T-helper 9 cell (primary cell): ENCODE measurements around the gene BTLA.
"Not testable (repeated sequence)": the region's sequence is repeated elsewhere in the genome, so short reads cannot be mapped to it uniquely, and the experiment has no call there.

ENCODE experiments used
- DNase-seq: peaks from one replicate; pipeline ENCODE4 v3.0.0-alpha.2; 2020
- total RNA-seq, 2 donors: gene quantifications; one replicate each; lab custom pipeline; 2026; lab: John Stamatoyannopoulos, UW

Gene BTLA, protein sequence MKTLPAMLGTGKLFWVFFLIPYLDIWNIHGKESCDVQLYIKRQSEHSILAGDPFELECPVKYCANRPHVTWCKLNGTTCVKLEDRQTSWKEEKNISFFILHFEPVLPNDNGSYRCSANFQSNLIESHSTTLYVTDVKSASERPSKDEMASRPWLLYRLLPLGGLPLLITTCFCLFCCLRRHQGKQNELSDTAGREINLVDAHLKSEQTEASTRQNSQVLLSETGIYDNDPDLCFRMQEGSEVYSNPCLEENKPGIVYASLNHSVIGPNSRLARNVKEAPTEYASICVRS
- total RNA-seq: 11.1 to 19.9 reads per million in 2 donors

DNA sequence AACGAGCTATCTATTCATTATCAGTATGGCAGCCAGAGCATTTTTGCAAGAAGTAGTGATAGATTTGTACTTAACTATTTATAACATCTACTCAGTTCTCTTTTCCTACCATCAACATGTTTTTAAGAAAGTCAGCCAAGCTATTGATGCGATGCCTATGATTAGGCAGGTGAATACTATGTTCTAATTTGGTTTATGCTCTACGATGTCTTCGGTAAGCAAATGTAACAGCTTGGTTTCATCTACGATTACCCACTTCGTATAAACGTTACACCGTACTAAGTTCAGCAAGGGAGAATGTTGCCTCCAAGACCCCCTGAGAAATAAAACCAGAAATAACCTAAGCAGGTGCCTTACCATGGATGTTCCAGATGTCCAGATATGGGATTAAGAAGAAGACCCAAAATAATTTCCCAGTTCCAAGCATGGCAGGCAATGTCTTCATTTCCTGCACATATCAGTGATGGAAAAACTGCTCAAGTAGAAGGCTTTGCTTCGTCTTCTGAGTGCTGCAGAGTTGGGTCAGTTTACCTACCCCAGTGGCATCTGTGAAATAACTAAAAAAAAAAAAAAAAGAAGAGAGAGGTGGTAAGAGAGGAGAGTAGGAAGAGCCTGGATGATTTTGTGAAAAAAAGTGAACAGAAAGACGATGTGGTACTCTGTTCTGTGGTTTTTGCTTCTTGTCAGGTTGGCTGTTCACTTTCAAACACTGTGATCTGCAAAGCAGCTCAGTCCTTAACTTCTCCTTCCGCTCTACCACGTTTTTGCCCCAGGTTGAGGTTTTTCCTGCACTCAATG lies at the start of gene BTLA:
Gene BTLA (minus strand): TSS at position 559 of the 798 bp plus-strand sequence. CDS start 114 bp downstream, at position 445.
- DNase-seq: no peak

DNA sequence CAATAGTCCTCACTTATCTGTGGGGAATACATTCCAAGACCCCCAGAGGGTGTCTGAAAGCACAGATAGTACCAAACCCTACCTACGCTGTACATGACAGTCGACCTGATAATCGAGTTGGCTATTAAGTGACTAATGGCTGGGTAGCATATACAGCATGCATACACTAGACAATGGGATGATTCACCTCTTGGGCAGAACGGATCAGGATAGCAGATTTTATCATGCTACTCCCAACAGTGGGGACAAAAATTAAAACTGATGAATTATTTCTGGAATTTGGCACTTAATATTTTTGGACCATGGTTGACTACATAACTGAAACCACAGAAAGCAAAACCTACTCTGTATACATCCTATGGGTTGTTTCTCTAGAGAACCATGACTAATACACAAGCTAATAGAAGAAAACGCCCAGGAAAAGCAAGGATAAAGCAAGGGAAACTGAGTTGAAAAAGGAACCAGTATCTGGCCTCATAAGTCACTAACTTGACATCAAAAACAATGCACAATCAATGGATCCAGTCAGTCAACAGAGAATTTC lies 47.0 kb upstream of the BTLA start:
- no peak for DNase-seq

DNA sequence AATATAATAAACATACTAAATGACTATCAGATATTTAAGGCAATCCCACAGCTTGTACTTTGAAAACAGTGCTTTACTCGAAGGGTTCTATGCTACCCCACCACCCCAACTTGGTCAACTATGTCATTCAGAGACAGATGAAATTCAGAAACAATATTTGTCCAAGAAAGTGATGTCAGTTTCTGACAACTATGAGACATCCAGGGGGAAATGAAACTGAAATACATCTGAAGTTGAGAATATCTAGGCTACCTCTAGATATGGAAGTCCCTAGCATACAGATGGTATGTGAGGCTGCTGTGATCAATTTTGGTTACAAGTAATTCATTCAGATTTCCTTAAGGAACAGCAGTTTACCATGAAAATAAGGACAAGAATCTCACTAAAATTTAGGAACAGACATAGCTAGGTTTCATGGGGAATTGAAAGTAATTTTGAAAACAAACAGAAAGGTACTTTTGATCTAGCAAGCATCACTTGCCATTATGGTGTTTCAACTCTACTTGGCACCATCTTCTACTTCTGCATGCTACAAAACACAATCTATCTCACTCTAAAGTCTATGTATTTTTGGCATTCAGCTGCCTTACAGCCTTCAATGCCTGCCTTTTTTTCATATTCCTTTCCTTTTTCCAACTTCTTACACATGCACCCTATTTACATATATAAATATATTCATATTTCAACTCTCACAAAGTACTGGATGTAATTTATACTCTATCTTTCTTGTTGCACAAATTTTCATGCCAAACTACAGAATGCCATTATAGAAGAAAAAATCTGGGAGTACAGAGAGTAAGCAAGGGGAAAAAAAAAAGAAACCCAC lies 40.8 kb upstream of the BTLA start:
- DNase-seq: no peak

DNA sequence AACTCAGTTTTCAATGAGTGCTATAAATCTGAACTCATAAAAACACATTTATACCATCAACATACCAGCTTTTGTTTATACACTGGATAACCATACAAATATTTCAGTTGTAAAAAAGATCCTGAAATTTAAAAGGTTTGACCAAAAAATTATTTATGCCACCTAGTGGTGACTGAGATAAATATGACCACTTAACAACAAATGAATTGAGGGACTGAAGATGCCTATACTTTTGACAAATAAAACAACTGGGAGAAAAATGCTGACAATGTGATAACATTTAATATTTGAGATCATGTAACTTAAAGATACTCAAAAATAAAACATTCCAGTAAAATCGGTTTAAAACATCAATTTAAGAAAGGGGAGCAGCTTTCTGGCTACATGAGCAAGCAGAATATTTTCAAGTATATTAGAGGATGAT lies 32.1 kb upstream of the BTLA start:
- DNase-seq: no peak

DNA sequence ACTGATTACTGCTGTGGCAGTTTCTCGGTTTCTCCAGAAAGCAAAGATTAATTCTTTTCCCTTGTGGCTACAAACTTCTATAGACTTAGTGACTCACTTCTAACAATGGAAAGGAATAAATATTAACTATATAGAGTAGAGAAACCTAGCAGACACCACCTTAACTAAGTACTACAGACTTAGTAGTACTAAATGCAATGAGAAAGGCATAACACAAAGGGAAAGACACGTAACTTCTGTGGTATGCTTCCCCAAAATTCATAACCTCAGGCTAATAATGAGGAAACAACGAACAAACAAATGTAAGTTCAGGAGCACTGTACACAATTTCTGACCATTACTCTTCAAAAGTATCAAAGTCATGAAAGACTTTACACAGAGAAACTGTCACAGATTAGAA lies 31.3 kb upstream of the BTLA start:
- DNase-seq: no peak

DNA sequence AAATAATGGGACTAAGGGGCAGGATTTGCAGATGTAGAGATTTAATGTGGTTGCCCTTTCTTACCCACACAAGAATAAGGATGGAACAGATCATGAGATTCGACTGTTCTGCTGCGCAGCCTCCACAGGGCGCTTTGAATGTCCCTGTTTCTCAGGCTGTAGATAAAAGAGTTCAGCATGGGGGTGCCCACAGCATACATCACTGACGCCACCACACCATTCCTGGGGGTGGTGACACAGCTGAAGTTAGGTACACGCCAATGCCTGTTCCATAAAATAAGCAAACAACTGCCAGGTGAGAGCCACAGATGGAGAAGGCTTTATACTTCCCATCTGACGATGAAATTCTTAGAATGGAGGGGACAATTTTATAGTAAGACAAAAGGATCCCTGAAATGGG lies 24.9 kb upstream of the BTLA start:
- DNase-seq: not testable (repeated sequence)

DNA sequence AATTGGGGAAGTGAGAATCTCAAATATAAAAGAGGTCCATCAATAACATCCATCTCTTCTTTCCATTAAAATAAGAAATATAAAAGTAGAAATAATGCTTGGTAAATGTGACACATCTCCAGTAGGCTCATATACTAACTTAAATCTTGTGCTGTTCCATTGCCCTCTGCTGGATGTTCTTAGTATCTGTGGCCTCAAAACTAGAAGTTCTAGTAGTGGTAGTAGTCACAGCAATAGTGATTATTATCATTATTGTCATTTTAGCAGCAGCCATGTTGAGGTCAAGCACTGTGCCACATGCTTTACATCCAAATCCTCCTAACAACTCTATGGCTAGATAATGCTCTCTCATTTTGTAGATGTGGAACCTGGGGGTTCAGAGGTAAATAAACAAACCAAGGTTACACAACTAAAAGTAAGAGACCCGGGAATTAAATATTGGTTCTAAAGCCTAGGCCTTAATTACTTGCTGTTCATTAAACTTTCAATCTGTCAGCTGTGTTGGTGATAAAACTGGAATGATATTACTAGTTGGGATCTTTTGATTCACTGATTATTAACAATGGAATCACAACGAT lies 20.2 kb upstream of the BTLA start:
- DNase-seq: no peak

DNA sequence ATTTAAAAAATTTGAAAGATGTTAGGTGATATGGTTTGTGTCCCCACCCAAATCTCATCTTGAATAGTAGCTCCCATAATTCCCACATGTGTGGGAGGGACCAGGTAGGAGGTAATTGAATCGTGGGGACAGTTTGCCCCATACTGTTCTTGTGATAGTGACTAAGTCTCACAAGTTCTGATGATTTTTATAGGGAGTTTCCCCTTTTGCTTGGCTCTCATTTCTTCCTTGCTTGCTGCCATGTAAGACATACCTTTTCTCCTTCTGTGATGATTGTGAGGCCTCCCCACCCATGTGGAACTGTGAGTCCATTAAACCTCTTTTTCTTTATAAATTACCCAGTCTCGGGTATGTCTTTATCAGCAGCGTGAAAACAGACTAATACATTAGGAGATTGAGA lies 19.7 kb upstream of the BTLA start:
- DNase-seq: not testable (repeated sequence)

DNA sequence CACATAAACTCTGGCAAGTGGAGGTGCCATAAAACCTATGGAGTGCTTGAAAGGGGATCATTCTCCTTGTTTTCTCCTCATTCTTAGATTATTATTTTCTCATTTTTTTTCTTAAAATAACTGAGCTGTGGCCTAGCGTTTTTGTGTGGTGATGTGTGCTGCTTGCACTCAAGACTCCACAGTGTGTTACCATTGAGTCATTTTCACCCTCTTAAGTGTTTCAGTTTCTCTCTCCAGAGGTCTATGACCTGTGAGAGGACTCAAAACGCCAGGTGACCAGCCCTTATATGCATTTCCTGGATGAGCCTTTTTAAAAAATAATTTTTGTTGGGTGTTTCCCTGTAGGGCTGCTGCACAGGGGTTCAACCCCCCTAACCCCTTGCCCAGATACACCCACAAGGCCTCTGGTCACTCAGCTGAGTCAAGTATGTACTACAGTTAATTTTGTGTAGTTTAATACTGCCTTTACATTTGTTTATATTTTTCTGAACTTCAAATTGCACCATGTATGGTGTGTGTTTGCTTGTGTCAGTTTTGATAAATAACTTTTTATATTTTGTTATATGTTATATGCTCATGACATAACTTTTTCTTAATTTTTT lies 15.4 kb upstream of the BTLA start:
- no peak for DNase-seq

DNA sequence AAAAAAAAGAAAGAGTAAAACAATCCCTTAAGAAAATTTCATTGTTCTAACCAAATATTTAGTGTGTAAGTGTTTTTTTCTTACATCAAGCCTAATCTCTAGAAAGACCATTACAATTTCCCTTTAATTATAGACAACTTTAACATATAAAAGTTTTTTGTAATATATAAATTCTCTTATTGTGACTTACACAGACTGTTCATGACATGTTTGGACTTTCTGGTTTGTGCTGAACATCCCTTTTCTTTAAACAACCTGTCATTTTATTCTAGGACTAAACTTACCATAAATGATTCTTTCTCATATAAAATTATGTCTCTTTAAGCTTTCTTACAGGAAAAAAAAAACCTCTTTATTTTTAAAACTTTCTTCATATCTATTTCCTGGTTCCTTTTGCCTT lies 13.0 kb upstream of the BTLA start:
- no peak for DNase-seq

DNA sequence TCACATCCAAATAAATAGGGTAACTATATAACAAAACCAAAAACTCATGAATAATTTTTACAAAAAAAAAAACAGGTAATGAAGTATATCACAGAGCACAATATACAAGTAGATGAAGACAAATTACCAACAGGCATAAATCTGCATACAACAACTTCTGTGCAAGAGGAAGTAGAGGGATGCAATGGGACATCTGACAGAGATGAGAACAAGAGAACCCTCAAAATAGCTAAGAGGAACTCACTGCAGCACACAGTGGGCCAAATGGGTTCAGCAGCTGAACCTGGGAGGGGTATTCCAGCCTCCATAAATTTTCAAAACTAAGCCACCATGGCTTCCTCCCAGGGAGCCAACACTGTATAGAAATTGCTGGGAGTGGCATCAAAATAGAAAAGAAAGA lies 9.6 kb upstream of the BTLA start:
- no peak for DNase-seq

DNA sequence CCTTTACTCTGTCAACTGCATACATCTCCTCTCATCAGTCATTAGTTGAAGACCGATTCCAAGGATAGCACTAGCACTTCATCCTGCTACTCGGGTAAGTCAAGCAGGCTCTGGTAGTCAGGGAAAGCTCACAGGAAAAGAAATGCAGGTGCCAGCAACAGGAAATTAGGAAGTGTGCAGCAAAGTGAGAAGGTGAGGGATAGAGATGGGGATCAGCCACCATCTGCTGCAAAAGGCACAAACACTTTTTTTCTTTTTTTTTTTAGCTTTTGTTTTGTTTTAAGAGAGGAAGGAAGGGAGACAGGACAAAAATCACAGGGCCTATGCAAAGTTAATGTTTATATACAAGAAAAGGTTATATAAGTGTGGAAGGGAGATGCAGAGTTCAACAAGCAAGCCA lies 9.0 kb upstream of the BTLA start:
- DNase-seq: no peak

DNA sequence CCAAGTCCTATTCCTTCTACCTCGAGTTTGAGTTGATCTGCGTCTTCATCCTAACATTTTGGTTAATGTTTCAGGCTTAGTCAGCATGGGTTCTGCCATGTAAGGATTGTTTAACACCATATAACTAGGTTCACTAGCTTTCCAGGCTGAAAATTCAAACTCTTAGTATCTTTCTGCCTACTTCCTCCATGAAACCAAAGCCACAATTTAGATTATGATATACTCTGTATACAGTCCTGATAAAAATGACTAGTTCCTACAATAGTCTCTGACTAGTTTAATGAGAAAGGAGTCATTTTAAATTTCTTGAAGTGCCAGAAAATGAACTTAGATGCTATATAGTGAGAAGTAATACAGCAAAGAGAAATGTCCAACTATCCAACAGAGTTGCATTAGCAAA lies 6.6 kb upstream of the BTLA start:
- no peak for DNase-seq

DNA sequence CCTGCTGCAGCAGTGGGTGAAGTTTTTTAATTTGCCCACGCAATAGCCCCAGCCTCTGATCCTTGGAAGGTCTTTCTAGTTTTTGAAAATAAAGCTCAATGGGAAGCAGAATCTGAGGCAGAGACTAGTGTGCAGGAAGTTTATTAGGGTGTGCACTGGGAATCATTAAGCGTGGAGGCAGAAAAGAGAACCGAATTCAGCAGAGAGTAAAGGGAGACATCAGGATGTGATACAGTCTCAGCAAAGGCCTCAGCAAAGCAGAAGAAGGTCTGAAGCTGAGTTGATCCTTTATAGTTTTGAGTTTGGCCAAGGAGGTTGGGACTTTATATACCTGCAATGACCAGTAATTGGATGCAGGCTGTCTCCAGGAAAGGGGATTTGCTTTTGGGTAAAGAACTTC lies 4.9 kb upstream of the BTLA start:
- no peak for DNase-seq

DNA sequence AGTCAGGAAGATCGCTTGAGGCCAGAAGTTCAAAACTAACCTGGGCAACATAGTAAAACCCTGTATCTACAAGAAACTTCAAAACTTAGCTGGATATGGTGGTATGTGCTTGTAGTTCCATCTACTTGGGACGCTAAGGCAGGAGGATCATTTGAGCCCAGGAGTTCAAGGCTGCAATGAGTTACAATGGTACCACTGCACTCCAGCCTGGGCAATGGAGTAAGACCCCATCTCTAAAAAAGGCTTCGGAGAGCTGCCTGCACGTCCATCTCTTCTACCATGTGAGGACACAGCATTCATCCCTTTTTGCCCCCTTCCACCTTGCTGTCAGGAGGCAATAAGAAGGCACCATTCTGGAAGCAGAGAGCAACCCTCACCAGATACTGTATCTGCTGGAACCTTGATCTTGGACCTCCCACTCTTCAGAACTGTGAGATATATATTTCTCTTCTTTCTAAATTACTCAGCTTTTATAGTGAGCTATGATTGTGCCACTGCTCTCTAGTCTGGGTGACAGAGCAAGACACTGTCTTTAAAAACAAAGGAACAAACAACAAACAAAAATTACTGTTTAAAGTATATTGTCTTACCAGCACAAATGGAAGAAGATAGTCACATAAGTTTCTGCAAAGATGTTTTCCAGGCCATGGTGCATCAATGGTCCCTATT lies 4.2 kb upstream of the BTLA start:
- DNase-seq: no peak

DNA sequence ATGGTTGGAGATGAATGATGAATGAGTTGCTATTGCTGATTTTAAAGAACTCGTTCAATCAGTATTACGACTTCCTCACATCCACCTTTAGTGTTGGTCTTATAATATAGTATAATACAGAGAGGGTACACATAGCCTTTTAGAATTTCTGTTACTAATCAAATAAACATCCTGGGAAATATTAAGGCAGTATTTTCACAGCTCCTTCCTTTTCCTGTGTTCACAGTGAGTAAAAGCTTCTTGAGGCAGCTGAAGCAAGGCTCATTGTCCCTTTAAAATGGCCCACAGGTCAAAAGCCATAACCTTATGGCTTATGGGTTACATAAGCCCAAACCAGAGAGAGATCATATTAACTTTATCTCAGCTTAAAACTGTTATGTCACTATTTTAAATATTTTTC lies 1.3 kb upstream of the BTLA start:
- no peak for DNase-seq

DNA sequence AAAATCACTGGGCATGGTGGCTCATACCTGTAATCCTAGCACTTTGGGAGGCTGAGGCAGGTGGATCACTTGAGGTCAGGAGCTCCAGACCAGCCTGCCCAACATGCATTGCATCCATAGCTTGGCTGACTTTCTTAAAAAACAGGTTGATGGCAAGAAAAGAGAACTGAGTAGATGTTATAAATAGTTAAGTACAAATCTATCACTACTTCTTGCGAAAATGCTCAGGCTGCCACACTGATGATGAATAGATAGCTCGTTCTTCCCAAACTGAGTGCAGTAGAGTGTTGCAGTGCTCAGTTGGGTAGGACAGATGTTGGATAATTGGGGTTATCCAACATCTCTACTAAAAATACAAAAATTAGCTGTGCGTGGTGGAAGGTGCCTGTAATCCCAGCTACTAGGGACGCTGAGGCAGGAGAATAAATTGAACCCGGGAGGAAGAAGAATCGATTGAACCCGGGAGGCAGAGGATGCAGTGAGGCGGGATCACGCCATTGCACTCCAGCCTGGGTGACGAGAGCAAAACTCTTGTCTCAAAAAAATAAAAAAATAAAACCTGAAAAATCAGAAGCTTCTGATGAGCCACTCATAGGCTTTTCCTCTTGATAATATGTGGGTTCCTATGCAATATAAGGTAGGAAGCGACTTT lies 1.2 kb downstream of the BTLA start:
- DNase-seq: no peak

DNA sequence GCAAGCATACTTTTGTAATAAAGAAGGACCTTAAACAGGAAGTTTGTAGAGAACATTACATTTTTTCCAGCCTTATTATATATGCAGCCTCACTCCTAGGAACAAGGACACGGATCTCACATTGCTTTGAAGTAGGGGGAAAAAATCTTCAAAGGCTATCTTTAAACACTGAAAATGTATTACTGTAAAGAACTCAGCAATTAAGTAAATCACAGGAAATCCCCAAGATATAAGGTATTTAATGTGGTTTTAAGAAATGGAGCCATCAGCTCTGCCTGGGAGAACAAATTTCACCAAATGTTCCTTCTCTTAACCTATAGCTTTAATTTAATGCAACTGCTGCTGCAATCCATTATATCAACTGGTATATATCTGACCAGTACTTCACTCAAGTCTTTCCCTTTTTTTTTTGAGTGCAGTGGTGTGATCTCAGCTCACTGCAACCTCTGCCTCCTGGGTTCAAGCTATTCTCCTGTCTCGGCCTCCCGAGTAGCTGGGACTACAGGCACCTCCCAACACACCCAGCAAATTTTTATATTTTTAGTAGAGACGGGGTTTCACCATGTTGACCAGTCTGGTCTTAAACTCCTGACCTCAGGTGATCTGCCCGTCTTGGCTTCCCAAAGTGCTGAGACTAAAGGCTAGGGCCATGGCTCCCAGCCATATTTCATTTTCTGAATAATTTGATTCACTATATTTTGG lies 2.8 kb downstream of the BTLA start:
- DNase-seq: no peak

DNA sequence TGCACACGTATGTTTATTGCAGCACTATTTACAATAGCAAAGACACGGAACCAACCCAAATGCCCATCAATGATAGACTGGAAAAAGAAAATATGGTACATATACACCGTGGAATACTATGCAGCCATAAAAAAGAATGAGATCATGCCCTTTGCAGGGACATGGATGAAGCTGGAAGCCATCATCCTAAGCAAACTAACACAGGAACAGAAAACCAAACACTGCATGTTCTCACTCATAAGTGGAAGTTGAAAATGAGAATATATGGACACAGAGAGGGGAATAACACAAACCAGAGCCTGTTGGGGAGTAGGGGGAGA lies 4.9 kb downstream of the BTLA start:
- DNase-seq: not testable (repeated sequence)

DNA sequence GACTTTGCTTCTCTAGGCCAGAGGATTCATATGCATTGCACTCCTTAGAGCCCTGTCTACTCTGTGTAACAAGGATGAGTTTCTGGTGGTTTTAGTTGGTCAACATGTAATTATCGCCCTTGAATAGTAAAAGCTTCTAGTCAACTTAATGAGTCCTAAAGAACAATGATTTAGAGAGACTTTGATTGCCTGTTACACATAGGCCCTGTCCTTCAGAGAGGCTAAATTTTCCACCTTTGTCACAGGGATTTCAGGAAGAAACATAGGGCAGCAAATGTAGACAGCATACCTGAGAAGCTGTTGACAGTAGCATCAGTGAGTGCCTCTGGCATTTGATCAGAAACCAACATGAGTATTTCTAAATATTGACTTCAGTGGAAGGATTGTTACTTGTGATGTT lies 7.1 kb downstream of the BTLA start:
- DNase-seq: no peak

DNA sequence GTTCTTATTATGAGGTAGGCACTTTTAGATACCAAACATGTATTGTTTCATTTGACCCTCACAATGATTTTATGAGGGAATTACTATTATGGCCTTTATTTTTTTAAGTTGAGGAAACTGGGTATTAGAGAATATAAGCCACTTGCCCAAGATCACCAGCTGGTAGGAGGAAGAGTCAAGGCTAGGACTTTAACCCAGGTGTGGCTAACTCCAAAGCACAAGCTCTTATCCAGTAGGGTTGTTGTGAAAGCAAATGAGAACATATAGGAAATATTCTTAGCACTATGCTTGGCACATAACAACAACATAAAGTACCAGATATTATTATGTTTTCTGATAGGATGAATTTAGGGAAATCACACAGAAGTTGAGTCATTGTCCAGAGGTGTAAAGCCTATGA lies 7.9 kb downstream of the BTLA start:
- no peak for DNase-seq
